ENCODE results near the gene AKT1S1. TPM values are rescaled to one million over a fixed set of nuclear protein-coding genes. Genes with fewer than 3 reads are reported as not detected.
A peak's percentile ranks its signal among the peaks of the same experiment; 100 is the strongest.

Gene AKT1S1
- total RNA-seq, 2 experiments from 2014 or later, result 17.5 to 19.5 TPM

DNA sequence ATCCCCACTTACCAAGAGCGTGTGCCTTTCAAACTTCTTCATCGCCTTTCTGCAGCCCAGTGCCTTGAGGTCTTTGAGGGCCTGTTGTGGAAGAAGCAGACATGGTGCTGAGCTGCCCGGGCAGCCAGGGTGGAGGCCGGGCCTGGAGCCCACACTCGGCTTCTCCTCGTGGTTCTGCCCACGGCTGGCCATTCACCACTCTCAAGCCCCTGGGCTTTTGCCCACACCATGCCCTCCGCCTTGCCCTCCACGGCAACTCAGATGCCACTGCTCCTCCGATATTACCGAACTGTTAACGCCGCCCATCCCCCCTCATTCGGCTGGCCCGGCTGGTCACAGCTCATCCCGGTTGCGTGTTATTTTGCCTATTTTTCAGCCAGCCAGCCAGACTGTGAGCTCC, 14.2 kb upstream of the AKT1S1 start:
- intact Hi-C loops (cut with micrococcal nuclease), result no loop called here
- Mint-ChIP-seq H3K27me3 (no peaks in the 10 kb centered on the region), H3K36me3 (ENCODE audit: low read depth) (peaks cover 11% of the 10 kb centered on the region), H3K9me3 (no peaks in the 10 kb centered on the region), H3K27ac (peak overlapping the region; percentile 34), H3K4me1 (ENCODE audit: low read depth) (peaks cover 45% of the 10 kb centered on the region), H3K4me3 (no peak overlapping the region)
- ChIA-PET CTCF (interaction anchor here (1.8 to 2.7 kb wide), 2 partner anchors 10 to 14 kb away, joined by 10 read pairs; no protein-coding TSS in a partner anchor), POLR2A (interaction anchor here (1.1 to 8.9 kb wide), 3 partner anchors 15 to 37 kb away, joined by 4 to 48 read pairs (median 9); partner anchors contain the start of genes AKT1S1, ATF5 and NUP62)
- no peak for TF ChIP-seq CTCF (IDR thresholded peaks at IDR 0.05)
- DNase-seq, result no peak
- no peak for ATAC-seq

- peak; percentile 77 for DNase-seq
- Mint-ChIP-seq H3K27ac (peak overlapping the region; percentile 76), H3K36me3 (ENCODE audit: low read depth) (peaks cover 11% of the 10 kb centered on the region), H3K27me3 (no peaks in the 10 kb centered on the region), H3K4me1 (ENCODE audit: low read depth) (peaks cover 38% of the 10 kb centered on the region), H3K9me3 (no peaks in the 10 kb centered on the region), H3K4me3 (peak overlapping the region; percentile 68)
- peak; percentile 46 for TF ChIP-seq CTCF (IDR thresholded peaks at IDR 0.05)
- CTCF ChIA-PET, result interaction anchor here (1.1 to 2.7 kb wide), 7 partner anchors 9 to 24 kb away, joined by 4 to 10 read pairs (median 6); no protein-coding TSS in a partner anchor
- POLR2A ChIA-PET, result interaction anchor here (0.5 to 8.9 kb wide), 6 partner anchors 9 to 38 kb away, joined by 3 to 48 read pairs (median 4); partner anchors contain the start of genes AKT1S1, ATF5 and NUP62
- ATAC-seq, result peak; percentile 80
- intact Hi-C loops (cut with micrococcal nuclease), result no loop called here
Measured at GRCh38 chr19:49890349-49891311, 13.5 kb upstream of the AKT1S1 start.

GRCh38 chr19:49889687-49890348, 12.7 kb upstream of the AKT1S1 start:
- Mint-ChIP-seq H3K36me3 (ENCODE audit: low read depth) (peaks cover 15% of the 10 kb centered on the region), H3K4me3 (peak overlapping the region; percentile 68), H3K27me3 (no peaks in the 10 kb centered on the region), H3K4me1 (ENCODE audit: low read depth) (peaks cover 31% of the 10 kb centered on the region), H3K9me3 (no peaks in the 10 kb centered on the region), H3K27ac (peak overlapping the region; percentile 76)
- intact Hi-C loops (cut with micrococcal nuclease), result no loop called here
- TF ChIP-seq CTCF (IDR thresholded peaks at IDR 0.05), result peak; percentile 87
- ChIA-PET CTCF (interaction anchor here (1.1 to 2.7 kb wide), 7 partner anchors 9 to 25 kb away, joined by 4 to 10 read pairs (median 6); no protein-coding TSS in a partner anchor), POLR2A (interaction anchor here (0.9 to 8.9 kb wide), 5 partner anchors 11 to 38 kb away, joined by 3 to 48 read pairs (median 3); partner anchors contain the start of genes AKT1S1, ATF5 and NUP62)
- peak; percentile 83 for DNase-seq
- ATAC-seq, result peak; percentile 68

GRCh38 chr19:49889038-49889686, 12.0 kb upstream of the AKT1S1 start:
- Mint-ChIP-seq H3K4me3 (no peak overlapping the region), H3K36me3 (ENCODE audit: low read depth) (peaks cover 20% of the 10 kb centered on the region)
- POLR2A ChIA-PET, result interaction anchor here (1.2 to 8.9 kb wide), 4 partner anchors 10 to 40 kb away, joined by 3 to 48 read pairs (median 8); partner anchors contain the start of genes AKT1S1, ATF5 and NUP62

More at GRCh38 chr19:49889038-49889686, 12.0 kb upstream of the AKT1S1 start:
- DNase-seq, result no peak
- intact Hi-C loops (cut with micrococcal nuclease), result no loop called here
- no peak for TF ChIP-seq CTCF (IDR thresholded peaks at IDR 0.05)
- no peaks in the 10 kb centered on the region for H3K9me3 Mint-ChIP-seq
- no peak overlapping the region for H3K27ac Mint-ChIP-seq
- H3K4me1 Mint-ChIP-seq (ENCODE audit: low read depth), result peaks cover 28% of the 10 kb centered on the region
- CTCF ChIA-PET, result interaction anchor here (1.1 to 2.7 kb wide), 8 partner anchors 9 to 25 kb away, joined by 4 to 10 read pairs (median 4); partner anchors contain the start of genes AKT1S1 and TBC1D17
- H3K27me3 Mint-ChIP-seq, result no peaks in the 10 kb centered on the region
- no peak for ATAC-seq
